GM19025 (cell line): ENCODE results near the gene PGBD5.

Experiments used
- ATAC-seq: cut with Tn5 transposase; IDR thresholded peaks from one replicate; pipeline ENCODE4 v1.9.1; 2021; ENCODE audit warnings: mild to moderate bottlenecking, low read depth, moderate library complexity; ENCODE audit not compliant: unreplicated experiment

PGBD5 gene

GRCh38 chr1:230270559-230271281 lies 155.4 kb downstream of the PGBD5 start:
- ATAC-seq = no peak

- no peak for ATAC-seq
These were observed 156.0 kb downstream of the PGBD5 start for GRCh38 chr1:230270185-230270558.

GRCh38 chr1:230268371-230269170 lies 157.6 kb downstream of the PGBD5 start:
- ATAC-seq = no peak

GRCh38 chr1:230267338-230268065 lies 158.6 kb downstream of the PGBD5 start:
- ATAC-seq = no peak

GRCh38 chr1:230266456-230266855 lies 159.7 kb downstream of the PGBD5 start:
- no peak for ATAC-seq

GRCh38 chr1:230265200-230266115 lies 160.7 kb downstream of the PGBD5 start:
- no peak for ATAC-seq
